HG03039 (cell line): ENCODE data around the gene POLRMT.
A peak's percentile ranks its signal among the peaks of the same experiment; 100 is the strongest.

Experiments used
- ATAC-seq: cut with Tn5 transposase; IDR thresholded peaks from one replicate; pipeline ENCODE4 v1.9.1; 2021; ENCODE audit warnings: mild to moderate bottlenecking, moderate library complexity; ENCODE audit not compliant: unreplicated experiment

Gene POLRMT

DNA sequence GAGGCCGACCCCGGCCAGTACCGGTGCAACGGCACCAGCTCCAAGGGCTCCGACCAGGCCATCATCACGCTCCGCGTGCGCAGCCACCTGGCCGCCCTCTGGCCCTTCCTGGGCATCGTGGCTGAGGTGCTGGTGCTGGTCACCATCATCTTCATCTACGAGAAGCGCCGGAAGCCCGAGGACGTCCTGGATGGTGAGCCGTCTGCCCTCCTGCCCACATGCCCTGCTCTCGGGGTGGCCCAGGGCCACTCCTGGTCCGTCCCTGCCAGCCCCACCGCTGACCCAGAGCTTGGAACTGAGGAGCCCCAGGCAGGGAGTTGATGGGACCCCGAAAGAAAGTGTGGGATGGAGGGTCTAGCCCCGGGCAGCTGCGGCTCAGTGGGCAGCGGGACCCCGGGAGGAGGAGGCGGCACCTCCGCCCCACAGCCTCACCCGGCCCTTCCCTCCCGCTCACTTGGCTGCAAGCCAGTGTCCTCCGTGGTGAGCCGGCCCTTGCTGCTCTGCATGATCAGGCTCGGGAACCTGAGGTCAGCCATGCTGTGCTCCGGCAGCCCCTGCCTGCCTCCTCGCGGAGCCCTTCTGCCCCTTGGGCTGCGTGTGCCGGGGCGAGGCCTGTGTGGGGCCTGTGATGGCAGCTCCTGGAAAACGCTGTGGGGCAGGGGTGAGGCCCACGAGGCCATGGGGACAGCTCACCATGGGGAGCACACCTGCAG, 51.8 kb downstream of the POLRMT start:
- ATAC-seq, result no peak

DNA sequence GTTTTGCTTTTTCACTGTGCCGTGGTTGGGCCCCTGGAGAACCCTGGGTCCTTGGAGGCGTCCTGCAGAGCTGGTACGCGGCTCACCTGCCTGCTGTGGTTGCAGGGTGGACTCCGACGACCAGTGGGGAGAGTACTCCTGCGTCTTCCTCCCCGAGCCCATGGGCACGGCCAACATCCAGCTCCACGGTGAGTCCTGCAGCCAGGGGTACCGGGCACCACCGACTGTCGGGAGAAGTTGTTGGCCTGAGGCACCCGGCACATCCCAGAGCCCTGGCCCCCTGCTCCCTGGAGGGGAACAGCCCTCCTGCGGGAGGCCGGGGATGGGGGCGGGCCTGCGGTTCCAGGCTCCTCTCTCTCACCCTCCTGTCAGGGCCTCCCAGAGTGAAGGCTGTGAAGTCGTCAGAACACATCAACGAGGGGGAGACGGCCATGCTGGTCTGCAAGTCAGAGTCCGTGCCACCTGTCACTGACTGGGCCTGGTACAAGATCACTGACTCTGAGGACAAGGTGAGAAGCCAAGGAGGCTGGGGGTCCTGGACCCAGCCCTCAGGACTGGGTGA, 53.0 kb downstream of the POLRMT start:
- ATAC-seq, result no peak

DNA sequence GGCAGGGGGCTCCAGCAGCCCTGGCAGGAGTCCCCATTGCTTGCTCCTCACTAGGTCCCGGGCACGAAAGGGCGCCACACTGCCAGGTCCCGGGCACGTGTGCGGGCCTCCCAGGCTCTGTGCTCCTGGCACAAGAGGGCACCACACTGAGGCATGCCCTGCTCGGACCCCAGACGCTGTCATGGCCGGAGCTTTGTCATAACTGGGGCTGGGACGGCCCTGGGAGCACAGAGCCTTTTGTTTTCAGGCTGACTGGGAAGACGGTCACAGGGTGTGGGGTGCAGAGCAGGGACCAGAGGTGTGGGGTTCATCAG, 53.5 kb downstream of the POLRMT start:
- ATAC-seq, result no peak

DNA sequence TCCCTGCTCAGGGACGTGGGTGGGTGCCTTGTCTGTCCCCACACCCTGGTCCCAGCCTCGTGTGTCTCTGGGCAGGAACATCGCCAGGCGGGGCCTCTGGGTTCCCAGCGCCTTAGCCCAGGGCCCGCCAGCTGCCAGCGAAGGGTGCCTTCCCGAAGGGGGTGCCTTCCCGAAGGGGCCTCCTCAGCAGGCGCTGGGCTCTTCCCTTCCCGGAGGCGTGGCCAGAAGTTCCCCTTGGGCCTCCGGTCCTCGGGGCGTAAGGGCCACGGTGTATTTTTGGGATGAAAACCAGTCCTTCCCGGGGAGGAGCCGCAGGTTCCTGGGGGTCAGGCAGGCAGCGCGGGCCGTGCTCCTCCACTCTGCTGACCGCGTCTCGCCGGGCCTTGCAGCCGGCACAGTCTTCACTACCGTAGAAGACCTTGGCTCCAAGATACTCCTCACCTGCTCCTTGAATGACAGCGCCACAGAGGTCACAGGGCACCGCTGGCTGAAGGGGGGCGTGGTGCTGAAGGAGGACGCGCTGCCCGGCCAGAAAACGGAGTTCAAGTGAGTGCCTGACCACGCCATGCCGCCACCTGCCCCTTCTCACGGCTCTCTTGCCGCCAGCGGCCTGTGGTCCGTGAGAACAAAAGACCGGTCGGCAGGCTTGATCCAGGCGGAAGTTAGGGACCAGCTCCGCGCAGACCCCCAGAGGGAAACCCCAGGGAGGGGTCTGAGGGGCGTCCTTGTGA, 54.1 kb downstream of the POLRMT start:
- ATAC-seq, result no peak

DNA sequence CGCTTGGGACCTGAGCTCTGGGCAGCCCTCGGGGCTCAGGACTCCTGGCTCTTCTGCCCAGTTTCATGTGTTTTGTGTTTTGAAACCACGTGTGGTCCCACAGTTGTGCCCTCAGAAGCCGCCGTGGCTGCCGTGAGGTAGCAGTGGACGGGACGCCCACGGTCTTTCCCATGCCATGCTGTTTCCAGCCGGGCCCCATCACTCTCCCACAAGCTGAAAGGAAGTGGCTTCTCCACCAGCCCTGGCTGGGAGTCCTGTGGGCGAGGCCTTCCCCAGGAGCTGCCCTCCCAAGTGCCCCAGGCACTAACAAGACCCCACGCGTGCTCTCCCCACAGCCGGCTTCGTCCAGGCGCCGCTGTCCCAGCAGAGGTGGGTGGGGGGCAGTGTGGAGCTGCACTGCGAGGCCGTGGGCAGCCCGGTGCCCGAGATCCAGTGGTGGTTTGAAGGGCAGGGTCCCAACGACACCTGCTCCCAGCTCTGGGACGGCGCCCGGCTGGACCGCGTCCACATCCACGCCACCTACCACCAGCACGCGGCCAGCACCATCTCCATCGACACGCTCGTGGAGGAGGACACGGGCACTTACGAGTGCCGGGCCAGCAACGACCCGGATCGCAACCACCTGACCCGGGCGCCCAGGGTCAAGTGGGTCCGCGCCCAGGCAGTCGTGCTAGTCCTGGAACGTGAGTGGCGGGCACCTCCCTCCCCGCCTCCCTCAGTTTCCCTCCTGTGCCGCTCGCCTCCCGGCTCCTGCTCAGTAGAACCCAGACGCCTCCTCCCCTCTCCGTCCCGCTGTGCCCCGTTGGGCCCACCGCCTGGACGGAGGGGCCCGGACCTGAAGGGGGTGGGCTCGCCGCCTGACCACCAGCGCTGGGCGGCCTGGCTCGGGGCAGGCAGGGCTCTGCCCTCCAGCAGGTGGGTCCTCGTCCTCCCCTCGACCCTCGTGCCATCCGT, 55.6 kb downstream of the POLRMT start:
- ATAC-seq, result no peak

DNA sequence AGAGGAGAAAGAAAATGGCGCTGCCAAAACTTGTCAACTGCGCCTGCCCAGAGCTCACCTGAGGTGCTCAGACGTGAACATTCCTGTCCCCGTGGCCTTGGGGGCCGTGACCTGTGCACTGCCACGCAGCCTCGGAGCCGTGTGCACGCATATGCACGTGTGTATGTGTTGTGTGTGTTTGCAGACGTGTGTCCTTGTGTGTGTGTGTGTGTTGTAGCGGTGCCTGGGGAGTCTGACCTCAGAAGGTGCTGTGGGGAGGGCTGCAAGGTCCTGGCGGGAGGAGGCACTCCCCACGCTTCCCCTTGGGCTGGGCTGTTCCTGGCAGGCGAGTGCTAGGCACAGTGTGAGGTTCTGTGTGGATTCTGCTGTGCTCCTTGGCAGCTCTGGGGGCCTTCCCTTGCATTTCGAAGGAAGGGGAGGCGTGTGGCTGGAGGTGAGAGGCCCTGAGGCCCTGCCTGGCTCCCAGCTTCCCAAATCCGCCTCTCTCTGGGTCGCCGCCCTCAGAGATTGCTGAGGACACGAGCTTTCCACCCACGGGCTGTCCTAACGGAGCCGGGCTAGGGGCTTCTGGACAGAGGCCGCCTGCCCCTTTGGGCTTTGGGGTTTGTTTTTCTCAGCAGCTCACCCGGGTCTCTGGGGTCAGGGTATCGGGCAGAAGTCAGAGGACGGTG, 56.4 kb downstream of the POLRMT start:
- no peak for ATAC-seq

DNA sequence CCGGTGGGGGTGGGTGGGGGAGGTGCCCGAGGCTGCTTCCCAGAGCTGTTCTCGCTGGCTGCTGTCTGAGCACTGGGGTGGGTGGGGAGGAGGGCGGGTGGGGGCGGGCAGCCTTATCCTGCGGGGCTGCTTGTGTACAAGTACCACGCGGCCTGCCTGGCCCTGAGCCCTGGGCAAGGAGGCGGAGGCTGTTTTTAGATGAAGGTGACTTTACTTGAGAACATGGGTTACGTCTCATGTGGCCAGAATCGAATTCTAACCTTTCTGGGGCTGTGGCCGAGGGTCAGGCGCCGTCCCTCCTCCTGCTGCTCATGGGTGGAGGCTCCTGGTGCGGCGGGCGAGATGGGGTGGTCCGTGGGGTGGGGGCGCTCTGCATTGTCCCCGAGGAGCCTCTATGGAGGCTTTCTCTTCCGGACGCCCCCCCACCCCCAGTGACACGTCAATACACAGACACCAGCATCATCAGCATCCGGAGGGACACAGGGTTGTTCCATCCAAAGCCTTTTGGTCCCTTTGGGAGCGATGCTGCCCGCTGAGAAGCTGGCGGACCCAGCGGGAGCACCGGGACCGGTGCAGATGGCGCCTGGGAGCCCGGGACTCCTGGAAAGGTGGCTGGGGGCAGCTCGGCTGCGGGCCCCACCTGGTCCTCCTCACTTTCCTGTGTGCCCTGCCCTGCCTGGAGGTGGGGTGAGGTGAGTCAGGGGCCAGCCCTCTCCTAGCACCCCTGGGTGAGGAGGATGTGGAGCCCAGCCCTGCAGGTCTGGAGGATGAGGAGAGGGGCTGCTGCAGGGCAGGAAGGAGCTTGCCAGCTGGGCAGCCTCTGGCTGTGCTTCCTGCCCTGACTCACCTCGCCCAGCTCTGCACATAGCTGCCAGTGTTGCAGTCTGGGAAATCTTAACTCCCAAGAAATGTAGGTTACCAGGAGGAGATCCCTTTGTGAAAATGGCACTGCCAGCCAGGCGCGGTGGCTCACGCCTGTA, 57.5 kb downstream of the POLRMT start:
- no peak for ATAC-seq

DNA sequence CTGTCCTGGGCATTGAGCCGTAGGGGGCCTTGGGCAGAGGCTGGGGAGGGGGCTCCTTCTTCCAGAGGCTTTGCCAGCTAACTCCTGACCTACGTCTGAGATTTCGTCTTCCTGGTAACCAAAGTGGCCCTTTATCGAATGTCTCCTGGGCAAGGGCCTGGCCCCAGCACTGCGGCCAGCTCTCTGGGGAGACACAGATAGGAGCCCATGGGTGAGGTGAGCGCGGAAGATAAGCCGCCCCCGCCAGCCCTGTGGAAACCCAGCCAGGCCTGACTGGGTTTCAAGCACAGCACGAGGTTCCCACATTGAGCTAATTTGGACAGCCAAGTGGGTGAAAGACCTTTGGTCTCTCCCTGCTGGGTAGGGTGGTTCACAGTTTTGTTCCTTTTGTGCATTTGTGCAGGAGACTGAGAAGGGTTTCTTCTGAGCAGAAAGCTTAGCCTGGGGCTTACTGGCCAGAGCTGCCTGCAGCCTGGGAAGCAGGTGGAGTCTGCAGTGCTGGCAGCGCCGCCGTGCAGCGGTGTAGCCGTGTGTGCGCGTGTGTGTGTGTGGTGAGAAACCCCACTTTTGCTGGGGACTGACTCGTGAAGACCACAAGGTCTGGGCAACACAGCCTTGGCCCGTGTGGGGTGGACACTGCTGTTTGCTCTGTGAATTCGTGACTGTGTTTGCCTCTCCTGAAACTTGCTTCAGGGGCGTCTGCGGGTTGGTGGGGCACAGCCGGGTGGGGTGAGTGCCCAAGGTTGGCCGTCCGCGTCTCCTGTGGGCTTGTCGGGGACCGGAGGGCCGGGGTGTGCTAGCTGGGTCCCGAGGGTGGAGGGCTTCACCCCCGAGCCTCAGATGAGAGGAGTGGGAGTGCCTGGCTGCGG, 58.4 kb downstream of the POLRMT start:
- no peak for ATAC-seq

DNA sequence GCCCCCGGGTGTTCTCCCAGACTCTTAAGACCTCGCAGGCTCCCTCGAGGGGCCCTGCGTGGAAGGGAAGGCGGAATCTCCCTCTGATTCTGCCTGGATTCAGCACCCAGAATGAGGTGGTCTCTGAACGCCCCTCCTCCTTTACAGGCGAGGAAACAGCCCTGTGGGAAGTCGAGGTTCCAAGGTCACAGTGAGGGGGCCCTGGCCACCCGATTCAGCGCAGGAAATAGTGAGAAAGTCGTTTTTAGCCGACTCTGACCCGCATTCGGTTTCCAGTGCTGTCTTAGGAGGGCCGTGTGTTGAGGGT, 59.9 kb downstream of the POLRMT start:
- no peak for ATAC-seq

DNA sequence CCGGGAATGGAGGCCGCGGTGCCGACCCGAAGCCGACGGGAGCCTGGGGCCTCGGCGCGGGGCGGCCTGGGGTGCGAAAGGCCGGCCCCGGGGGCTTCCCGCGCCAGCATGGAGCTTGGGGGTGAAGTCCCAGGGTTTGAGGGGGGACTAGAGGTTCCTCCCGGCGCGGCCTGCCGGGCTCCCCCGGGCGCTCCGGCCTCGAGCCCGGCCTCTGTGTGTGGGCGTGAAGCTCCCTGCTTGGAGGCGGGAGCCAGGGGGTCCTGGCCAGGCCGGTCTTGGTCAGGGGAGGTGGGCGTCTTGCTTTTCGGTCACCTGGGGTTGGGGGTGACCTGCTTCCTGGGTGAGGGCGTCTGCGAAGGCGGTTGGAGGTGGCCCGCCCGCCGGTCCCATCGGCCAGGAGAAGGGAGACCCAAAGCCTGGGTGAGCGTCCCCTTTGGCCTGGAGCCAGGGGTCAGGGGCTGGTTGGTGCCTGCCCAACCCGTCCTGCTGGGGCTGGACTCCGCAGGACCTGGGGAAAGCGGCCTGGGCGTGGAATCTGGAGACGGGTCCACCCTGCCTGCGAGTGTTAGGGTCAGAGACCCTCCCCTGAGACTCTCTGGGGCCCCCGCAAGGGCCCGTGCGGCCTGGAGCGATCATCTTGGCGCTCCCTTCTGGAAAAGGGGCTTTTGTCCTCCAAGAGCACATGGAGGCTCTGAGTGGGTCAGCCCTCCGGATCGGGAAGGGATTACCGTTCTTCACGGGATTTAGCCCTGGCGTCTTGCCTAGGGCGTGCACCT, 60.4 kb downstream of the POLRMT start:
- ATAC-seq, result peak; percentile 34

DNA sequence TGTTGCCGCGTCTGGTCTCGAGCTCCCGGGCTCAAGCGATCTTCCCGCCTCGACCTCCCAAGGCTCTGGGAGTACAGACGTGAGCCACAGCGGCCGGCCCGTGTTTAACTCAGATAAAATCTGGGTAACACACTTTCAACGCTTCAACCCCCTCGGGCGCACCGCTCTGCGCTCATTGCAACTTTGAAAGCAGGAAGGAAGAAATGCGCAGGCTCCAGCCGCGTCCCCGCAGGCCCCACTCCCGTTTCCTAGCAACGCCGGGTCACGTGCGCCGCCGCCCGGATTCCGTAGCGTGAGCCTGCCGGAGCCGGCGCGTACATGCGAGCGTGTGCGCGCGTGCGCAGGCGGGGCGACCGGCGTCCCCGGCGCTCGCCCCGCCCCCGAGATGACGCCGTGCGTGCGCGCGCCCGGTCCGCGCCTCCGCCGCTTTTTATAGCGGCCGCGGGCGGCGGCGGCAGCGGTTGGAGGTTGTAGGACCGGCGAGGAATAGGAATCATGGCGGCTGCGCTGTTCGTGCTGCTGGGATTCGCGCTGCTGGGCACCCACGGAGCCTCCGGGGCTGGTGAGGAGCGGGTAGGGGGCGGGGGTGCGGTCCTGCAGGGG, 61.1 kb downstream of the POLRMT start, which contains the start of gene BSG:
Gene BSG (plus strand): TSS at position 457 of the 603 bp plus-strand sequence. CDS start 39 bp downstream, at position 496.
- peak; percentile 72 for ATAC-seq

DNA sequence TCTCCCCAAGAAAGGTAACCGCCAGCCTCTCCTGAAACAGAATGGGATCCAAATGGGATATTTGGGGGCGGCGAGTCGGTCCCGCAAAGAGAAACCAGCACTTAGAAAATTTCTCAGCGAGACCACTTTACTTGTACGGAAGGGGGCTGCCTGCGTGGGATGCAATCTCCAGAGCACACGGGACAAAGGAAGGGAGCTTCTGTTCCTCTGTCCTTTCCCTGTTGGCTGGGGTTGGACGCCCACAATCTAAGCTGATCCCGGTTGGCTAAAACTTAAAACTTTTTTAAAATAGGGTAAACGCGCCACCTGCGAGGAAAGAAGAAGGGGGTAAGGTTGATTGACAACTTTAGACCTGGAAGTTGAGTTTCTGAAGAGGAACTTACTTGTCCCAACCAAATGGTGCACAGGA, 61.8 kb downstream of the POLRMT start:
- no peak for ATAC-seq

DNA sequence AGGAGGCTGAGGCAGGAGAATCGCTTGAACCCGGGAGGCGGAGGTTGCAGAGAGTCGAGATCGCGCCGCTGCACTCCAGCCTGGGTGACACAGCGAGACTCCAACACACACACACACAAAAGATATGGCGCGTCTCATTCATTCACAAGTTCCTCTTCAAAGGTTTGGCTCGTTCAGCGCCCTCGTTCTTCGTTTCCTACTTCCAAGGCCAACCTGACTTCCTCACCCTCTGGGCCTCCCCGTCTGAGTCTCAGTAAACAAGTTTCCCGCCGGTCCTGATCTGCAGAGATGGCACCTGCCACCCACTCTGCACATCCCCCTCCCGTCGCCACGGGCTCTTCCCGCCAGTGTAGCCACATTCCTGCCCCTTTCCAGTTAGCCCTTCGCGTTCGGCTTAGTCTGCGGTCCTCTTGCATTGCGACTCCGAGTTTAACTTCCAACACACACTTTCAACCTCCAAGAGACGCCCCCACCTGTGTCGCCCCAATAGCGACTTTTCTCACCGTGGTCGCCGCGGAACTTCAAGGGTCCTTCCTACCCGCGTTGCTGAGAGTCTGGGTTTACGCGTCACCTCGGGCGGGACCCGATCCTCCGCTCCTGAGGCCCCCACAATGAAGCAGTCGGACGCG, 62.3 kb downstream of the POLRMT start:
- ATAC-seq, result no peak

DNA sequence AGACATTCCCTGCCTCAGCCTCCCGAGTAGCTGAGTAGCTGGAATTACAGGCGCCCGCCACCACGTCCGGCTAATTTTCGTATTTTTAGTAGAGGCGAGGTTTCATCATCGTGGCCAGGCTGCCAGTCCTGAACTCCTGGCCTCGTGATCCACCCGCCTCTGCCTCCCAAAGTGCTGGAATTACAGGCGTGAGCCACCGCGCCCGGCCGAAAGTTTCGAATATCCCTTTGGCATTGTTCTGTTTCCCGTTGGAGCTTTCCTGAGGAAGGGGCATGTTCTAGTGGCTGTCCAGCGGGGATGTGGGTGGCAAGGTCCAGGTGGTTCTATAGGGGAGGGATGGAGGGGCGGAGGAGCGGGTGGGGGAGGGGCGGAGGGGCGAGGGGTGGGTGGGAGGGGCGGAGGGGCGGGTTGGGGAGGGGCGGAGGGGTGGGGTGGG, 63.1 kb downstream of the POLRMT start:
- ATAC-seq, result no peak

DNA sequence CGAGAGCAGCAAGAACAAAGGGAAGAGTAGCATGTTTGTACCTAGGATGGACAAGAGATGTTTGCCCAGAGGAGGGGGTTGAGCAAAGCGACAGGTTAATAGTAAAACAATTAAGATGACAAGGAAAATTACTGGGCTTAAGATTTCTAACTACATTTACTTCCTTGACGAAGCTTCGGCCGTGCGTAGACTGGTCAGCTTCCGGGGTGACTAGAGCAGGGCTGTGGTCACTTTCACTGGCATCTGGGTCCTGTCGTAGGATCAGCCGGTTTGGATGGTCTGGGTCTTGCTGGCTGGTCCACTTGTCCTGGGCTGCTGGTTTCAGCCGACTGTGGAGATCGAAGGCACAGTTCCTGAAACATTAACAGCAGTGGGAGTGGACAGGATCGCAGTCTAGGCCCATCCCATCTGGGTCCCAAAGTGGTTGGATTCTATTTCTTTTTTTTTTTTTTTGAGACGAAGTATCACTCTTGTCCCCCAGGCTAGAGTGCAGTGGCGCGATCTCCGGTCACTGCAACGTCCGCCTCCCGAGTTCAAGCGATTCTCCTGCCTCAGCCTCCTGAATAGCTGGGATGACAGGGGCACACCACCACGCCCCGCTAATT, 65.9 kb downstream of the POLRMT start:
- no peak for ATAC-seq
